ENCODE data around the gene TMEM132A.

Gene TMEM132A, protein sequence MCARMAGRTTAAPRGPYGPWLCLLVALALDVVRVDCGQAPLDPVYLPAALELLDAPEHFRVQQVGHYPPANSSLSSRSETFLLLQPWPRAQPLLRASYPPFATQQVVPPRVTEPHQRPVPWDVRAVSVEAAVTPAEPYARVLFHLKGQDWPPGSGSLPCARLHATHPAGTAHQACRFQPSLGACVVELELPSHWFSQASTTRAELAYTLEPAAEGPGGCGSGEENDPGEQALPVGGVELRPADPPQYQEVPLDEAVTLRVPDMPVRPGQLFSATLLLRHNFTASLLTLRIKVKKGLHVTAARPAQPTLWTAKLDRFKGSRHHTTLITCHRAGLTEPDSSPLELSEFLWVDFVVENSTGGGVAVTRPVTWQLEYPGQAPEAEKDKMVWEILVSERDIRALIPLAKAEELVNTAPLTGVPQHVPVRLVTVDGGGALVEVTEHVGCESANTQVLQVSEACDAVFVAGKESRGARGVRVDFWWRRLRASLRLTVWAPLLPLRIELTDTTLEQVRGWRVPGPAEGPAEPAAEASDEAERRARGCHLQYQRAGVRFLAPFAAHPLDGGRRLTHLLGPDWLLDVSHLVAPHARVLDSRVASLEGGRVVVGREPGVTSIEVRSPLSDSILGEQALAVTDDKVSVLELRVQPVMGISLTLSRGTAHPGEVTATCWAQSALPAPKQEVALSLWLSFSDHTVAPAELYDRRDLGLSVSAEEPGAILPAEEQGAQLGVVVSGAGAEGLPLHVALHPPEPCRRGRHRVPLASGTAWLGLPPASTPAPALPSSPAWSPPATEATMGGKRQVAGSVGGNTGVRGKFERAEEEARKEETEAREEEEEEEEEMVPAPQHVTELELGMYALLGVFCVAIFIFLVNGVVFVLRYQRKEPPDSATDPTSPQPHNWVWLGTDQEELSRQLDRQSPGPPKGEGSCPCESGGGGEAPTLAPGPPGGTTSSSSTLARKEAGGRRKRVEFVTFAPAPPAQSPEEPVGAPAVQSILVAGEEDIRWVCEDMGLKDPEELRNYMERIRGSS

DNA sequence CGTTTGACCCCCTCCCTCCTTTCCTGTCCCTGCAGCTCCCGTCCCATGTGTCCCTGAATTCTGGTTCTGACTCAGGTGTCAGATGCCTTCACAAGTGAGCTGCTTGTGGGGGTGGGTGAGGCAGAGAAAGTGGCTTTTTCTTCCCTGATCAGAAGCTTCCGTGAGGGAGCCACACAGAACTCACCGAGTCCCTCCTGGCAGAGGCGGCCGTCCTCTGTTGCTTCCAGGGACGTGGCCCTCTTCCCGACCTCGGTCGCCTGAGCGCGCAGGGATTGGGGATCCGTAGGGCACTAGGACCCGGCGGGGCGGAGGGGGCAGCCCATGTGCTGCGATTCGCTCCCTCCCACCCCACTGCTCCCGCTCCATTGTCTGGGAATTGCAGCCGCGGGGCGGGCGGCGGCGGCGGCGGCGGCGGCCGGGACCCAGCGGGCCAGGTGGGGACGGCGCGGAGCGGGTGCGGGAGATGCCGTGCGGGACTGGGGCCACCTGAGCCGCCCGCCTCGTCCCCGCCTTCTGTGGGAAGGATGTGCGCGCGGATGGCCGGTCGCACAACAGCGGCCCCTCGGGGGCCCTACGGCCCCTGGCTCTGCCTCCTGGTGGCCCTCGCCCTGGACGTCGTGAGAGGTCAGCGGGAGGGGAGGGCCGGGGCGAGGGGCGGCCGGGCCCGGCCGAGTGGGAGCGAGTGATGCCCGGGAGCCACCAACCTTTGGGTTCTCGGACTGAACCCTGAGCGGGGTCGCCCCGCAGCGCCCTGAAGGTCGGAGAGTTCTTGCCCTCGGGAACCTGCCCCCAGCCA is at the start of gene TMEM132A:
Gene TMEM132A, plus strand, starts transcription at position 351 of the 796 bp plus-strand sequence. Its CDS starts 174 bp downstream, at position 525.
- no peak for DNase-seq

- no peak for DNase-seq
These were observed 48.7 kb upstream of the TMEM132A start for GRCh38 chr11:60875366-60876167.

DNA sequence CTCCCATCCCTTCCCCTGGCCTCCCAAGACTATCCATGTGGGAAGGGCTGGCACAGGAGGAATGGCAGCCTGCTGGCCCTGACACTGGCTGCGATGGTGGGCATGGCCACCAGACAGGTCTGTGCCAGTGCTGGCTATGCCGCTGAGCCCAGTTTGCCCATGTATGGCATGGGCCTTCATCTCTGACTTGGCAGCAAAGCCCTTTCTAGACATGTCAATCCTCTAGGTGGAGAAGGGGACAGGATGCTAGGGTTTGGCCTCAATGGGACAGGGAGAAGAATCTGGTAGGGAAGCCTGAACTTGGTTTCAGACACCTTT is 48.1 kb upstream of the TMEM132A start:
- DNase-seq, result no peak

DNA sequence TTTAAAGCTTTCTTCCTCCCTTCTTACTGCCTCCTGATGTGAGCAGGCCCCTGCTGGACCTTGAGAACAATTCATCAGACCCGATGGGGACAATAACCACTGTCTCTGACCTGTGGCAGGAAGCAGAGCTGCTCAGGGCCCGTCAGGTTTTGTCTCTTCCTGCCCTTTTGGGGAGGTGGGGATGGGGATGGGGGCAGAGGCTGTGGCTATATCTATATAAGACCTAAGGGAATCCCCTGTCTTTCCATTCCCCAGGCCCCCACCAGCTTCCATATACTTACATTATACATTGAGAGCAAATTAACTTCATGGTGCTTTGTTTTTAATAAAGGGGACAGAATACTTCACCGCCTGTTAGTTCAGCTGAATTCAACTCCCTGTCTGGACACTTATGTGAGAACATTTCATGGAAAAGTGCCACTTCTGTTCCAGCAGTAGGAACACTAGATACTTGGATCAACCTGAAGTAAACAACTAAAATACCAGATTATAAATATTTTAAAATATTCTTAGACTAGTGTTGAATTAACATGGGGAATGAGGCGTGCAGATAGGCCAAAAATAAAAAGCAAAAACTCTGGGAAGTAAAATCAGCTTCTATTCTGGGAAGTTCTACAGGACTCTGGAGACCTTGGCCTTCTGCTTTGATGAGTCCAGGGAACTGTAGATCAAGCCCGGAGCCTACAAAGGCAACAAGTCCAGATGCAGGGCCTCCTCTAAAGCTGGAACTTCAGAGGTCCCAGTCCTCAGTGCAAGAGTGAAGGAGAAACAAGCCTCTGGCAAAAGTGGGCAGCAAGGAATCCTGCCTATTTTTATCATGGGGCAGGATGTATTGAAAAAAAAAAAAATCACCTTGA is 45.8 kb upstream of the TMEM132A start:
- no peak for DNase-seq

DNA sequence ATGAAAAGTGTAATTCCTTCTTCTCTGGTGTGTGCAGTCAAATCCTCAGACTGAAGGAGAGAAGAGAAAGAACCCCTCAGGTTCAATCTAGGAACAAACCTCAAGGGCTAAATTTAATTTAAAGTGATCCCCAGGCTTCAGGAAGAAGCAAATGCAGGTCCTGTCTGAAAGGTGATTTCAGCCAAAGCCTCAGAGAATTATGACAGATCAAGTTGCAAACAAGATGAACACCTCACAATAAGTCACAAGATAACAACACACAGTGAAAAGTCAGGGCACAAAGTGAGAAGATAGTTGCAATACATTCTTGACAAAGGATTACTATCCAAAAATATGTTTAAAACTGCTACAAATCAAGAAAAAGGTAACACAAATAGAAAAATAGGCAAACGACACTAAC is 45.2 kb upstream of the TMEM132A start:
- no peak for DNase-seq

GRCh38 chr11:60879971-60880588 is 44.2 kb upstream of the TMEM132A start:
- DNase-seq, result no peak

DNA sequence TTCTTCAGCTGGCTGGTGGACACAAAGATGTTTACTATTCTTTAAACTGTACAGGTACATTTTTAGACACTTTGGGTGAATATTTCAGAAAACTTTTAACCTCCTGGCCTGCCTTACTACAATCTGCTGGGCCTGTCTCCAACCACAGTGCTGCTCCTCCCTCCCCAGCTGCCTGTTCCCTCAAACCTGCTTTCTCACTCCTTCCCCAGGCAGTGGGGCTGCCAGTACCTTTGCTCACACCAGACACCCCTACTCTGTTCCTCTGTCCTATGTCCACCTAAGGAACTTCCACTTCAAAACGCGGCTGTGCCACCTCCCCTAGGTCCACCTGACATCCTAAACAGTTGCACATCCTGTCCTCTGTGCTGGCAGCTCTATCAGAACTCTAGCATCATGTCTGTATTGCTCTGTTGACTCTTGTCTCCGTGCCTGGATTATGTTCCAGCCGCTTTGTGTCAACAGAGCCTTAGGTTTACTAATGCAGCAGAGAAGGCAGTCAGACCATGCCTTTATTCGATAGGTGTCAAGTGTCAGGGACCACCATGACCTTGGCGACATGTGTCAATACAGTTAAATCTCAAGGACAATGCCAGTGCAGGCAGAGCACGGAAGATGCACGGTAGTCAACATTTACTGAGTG is 43.5 kb upstream of the TMEM132A start:
- no peak for DNase-seq

GRCh38 chr11:60887556-60887955 is 36.7 kb upstream of the TMEM132A start:
- peak in 1 of 2 experiments; percentile 16 for DNase-seq

- no peak for DNase-seq
These were observed 34.4 kb upstream of the TMEM132A start for GRCh38 chr11:60889869-60890311.

GRCh38 chr11:60890696-60891095 is 33.6 kb upstream of the TMEM132A start:
- no peak for DNase-seq

DNA sequence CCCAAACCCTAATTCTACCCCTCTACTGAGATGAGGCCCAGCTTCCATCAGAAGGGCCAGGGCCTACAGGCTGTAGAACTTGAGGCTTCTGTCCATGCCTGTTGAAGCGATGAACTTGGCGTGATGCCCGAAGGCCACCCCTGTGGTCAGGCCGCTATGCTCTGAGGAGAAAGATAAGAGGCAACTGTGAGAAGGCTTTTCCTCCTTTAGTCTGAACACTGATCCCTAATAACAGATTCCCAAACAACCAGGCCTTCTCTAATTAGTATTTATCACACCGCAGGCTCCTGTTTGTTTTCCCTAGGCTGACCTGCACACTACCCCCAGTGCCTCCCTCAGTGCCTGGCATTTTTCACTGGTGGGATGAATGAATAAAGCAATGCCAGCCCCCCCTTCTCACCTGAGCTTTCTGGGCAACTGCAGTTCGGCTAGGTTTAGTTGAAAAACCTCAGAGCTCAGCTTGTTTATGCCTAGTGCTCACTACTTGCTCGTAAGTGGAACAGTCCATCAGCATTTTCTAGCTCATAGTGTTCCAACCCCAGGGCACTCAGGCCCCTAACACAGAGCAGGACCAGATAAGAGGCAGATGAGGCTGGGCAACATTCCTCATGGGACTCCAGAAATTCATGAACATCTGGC is 33.0 kb upstream of the TMEM132A start:
- no peak for DNase-seq

GRCh38 chr11:60895687-60896086 is 28.6 kb upstream of the TMEM132A start:
- no peak for DNase-seq

DNA sequence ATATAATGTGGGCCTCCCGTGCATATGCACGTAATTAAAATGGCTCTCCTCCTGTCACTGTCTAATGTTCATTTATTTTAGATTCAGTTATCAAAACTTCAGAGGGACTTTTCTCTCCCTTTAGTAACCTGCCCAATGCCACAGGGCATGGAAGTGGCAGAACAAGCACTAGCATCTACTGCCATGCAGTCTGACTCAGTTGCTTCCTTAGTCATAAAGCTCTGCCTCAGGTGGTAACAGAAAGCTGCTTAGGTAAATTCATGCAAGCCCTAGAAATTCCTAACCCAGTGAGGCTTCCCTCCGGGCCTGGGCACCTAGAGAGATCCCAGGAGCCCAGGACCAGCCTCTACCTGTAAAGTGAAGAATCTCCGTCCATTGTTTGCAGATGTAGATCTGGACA is 26.8 kb upstream of the TMEM132A start:
- no peak for DNase-seq

GRCh38 chr11:60899046-60899936 is 25.0 kb upstream of the TMEM132A start:
- no peak for DNase-seq

DNA sequence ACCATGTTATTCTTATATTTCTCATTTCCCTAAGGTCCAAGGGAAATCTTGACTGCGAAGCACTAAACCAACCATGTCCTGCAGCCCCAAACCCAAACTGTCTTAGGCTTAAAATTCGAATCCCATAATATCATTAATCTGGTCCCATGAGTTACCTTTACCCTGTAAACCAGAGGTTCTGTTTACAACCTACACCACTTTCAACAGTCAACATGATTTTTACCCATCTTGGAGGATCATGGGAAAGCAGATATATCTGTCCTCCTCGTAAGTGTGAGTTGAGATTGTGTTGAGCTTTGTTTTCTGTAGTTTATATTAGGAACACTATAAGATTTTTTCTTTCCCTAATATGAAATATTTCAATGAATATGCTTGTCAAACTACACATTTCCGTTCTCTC is 24.3 kb upstream of the TMEM132A start:
- DNase-seq, result no peak

DNA sequence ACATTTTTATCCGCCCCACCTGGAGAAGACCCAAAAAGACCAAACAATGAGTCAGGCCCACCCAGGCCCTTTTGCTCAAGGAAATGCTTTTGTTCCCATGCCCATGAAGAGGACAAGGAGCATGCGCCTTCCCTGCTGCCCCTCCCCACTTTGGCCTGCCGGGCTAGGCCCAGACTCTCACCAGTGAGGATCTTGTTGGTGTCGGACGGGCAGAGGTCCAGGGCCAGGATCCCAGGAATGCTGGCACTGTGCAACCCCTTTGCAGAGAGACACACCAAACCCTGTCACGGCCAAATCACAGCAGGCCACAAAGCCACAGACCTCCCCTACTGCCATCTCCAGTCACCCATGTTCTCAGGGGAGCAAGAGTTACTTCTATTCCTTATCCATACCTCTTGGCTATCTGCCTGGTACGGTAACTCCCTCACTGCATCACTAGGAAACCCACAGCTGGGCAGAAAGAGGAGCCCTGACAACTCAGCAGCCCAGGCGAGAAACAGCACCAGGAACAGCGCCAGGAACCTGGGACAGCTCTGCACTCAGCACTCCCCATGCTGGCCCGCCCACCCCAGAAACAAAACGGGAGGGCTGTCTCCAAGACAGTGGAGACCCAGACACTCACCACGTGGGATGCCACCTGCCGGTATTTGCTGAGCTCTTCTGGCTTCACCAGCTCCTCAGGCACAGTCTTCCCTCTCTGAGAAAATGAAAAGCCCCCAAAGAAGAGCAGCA is 23.4 kb upstream of the TMEM132A start:
- DNase-seq, result no peak

DNA sequence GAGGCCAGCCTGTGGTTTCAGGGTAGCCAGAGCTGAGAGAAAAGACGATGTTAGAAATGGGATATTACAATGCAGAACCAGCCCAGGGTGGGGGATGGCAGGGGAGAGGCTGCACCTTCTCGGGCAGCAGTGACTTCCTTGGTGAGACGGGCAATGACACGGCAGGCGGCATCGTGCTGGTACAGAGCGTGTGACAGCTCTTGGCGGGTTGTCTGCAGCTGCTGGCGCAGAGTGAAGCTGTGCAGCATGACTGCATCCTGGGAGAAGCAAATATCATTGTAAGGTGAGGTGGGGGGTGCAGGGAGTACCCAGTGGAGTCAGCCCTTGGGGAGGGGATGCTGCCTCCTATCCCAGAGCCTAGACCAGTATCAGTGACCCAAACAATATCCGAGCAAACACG is 21.6 kb upstream of the TMEM132A start:
- no peak for DNase-seq

DNA sequence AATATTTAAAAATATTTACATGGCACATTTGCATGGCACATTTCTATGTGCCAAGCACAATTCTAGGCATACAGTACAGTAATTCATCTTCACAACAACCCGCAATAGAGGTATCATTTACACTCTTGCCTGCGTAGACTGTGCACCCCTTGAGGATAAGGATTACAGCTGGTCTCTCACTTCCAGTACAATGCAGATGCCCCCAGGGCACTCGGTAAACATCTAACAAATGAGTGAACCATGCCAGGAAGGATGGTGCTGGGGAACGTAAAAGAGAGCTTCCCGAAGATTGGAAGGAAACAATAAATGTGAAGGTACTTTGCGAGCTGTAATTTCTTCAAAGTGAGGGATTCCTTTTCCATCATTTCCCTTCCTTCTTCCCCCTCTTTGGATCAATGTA is 19.2 kb upstream of the TMEM132A start:
- no peak for DNase-seq

All from stimulated activated CD4-positive, alpha-beta T cell treated with anti-CD3 and anti-CD28 coated beads, Interleukin-4, amount 100 ng/mL, for 4 hours (primary cell).